Right forelimb (tissue), 1 donor: Measurements from ENCODE around the gene LRRK1.

Experiments used
- DNase-seq: peaks from one replicate; pipeline ENCODE4 v3.0.0-alpha.2; 2018

LRRK1 gene

GRCh38 chr15:100891307-100892012 is 27.7 kb upstream of the LRRK1 start:
- DNase-seq: peak; percentile 47

DNA sequence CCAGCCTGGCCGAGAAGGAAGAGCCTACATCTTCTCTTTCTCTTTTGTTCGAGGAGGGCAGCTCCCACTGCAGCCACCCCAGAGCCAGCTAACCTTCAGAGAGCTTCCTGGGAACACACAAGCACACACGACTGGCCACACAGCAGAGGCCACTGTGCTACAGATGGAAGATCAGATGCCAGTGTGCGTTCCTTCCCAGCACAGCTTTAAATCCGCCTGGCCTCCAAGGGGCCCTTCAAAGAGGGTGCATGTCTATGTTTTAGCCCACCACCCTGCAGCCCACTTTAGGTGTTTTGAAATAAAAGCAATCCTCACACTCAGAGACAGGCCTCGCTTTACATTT is 27.2 kb upstream of the LRRK1 start:
- peak; percentile 26 for DNase-seq

GRCh38 chr15:100893261-100893963 is 25.7 kb upstream of the LRRK1 start:
- peak; percentile 24 for DNase-seq

DNA sequence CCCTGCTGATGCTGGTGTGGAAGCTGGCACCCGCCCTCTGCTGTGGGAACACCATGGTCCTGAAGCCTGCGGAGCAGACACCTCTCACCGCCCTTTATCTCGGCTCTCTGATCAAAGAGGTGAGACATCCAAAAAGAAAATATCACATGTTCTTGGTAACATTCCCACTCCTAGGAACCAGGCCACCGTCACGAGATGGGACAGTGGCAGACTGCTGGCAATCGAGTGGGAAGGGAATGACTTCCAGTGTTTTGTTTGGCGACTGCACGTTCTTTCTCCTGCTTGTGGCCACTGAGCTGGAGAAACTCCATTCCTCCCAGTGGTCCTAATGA is 25.2 kb upstream of the LRRK1 start:
- no peak for DNase-seq

GRCh38 chr15:100895721-100896120 is 23.4 kb upstream of the LRRK1 start:
- DNase-seq: no peak

DNA sequence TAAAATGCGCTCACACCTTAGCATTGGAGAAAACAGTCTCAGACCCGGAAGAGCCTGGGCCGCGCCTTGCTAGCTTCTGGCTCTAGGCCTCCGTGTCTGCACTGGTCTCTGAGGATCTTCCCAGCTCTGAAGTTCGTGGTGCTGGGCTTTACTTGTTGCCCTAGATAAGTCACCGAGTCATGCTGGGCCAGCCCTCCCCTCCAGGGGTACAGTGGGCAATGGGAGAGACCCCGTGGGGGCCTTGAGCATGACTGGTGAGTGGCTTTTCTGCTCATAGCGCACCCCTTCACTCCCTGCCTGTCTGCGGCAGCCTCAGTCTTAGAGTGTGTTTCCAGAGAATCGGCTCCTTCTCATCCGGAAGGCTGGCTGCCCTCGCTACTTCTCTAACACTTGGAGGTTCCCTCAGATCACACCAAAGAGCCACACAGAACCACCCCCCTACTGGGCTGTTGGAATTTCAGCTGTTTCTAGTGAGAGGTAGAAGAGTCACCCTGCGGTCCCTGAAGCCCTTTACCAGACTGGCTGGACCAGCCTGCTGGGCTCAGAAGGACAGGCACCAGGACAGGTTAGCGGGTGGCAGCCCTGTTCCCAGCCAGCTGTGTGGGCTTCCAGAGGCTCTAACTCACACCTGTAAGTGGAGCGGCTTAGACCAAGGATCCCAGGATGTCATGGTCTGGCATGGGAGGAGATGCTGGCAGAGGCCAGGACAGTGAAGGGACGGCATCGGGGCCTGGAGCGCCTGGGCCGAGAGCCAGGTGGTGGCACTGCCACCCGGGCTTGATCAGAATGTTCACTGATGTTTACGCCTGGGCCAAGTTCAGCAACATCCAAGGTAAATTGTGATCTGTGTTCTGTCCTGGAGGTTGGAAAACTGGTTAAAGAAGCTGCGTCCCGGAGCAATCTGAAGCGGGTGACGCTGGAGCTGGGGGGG is 21.7 kb upstream of the LRRK1 start:
- no peak for DNase-seq

DNA sequence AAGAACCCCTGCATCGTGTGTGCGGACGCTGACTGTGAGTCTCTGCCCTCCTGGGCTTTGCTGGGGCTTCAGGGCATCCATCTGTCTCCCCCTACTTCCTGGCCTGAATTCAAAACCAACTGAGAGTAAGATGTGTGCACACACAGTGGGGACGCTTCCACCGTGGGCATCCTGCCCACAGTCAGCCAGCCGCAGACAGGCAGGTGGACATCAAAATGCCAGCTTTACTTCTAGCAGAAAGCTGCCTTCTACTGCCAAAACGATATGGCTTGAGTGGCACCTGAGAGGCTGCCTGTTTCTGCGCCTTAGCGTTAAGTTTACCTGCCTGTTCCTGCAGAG is 21.0 kb upstream of the LRRK1 start:
- DNase-seq: peak; percentile 39

GRCh38 chr15:100898661-100899462 is 20.3 kb upstream of the LRRK1 start:
- DNase-seq: peak; percentile 40

DNA sequence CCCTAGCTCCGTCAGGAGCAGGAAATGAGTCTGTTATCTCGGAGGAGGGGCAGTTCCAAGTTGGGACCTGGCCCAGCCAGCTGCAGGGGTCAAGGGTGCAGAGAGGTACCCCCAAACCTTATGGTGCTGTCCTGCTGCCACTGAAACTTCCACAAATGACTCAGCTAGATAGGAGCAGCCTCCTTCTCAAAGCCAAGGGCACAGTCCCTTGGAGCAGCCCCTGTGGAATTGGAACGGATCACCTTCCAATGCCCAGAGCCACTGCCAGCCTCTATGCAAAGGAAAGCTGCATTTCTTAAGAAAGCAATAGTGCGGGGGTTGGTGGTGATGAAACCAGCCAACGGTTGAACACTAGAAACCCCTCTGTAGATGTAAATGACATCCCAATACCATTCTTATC is 19.6 kb upstream of the LRRK1 start:
- no peak for DNase-seq

DNA sequence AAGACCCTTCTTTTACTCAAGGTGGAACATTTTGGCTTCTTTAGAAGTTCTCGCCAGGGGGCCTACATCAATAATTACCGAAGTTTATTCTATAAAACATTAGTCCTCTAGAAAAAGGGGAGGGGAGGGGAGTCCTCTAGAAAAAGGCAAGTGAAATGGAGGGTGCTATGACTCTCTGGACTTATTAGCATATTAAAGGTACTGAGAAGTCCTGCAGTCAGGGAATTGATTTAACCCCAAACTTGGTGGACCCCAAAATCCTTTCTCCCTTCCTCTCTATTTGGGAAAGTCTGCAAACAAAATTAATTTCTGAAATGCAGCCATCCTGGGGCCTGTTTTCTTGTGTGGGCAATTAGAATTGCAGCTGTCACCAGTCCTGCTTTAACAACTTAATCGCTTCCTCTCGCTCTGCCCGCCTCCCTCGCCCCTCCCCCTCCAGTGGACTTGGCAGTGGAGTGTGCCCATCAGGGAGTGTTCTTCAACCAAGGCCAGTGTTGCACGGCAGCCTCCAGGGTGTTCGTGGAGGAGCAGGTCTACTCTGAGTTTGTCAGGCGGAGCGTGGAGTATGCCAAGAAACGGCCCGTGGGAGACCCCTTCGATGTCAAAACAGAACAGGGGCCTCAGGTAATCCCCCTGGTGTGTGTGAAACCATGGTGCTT is 18.9 kb upstream of the LRRK1 start:
- DNase-seq: no peak

DNA sequence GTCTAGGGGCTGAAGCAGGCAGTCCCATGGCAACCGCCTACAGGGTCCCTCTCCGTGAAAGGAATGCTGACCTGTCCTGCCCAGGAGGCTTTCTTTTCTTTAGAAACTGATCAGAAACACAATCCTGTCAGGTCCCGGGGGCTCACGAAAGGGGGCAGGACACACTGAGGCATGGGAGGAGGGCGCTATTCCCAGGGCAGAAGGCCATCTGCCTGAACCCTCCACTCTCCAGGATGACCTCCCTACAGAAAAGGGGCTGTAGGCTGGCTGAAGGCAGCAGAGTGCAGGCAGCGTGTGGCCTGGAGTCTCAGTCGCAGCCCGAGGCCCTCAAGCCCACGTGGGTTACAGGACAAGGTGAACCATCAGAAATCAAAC is 18.4 kb upstream of the LRRK1 start:
- no peak for DNase-seq

DNA sequence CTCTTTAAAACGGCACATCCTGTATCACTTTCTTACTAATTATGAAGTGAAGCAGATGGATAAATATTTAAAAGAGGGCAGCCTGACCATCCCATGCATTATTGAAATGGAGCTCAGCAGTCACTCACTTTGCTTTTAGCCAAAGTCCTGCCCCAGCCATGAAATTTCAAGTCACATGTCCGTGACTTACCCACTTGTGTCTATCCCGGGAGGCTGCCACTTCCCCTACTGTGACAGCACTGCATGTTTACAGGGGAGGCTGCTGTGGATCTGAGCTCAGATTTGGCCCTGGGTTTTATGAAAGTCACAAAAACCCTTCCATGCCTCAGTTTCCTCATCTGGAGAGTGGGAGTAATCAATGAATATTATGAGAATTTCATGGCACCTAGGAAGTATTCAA is 17.9 kb upstream of the LRRK1 start:
- DNase-seq: no peak

DNA sequence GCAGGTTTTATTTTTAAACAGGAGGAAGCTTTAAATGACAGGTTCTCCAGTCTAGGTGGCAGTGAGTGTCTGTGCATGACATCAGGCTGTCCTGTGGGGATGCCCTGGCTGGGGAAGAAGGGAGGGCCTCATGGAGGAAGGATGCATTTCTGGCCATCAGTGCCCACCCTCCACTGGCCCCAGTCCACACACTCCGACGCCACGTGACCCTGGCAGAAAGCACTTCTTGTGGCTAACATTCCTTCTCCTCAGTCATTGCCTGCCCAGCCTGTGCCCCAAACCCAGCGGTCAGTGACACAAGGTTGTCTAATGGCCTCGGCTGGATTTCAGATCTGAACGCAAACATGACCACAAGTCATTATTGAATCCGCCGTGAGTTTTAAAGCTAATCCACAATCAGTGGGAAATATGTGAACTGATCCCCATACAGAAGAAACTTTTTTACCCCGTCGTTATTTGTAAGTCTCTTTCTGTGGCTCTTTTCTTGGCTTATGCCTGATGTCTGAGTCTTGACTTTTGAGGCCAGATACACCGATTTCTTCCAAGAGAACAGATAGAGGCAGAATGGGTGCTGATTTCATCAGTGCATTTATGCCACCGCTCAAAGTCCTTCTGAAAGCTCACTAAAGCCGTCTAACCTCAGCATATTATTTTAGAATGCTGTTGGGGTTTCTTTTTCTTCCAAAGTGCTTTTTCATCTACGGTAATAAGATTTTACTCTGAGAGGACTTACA is 17.3 kb upstream of the LRRK1 start:
- no peak for DNase-seq

- DNase-seq: peak; percentile 94
Measured at GRCh38 chr15:100902436-100903167, 16.6 kb upstream of the LRRK1 start.

DNA sequence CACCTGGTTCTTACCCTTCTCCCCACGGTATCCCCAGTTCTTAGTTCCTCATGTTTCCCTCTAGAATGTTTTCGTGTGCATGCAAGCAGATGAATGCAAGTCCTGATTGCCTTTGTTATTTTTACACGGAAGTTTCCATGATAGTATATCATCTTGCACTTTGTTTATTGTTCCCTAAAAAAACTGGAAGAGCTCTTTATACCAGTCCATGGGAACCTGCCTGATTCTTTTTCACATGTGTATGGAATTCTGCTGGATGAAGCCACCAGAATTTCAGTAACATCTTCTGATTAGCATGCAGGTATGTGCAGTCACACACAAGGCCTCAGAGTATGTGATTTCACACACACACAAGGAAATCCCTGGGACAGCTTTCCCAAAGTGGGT is 16.0 kb upstream of the LRRK1 start:
- DNase-seq: no peak

- no peak for DNase-seq
Measured at GRCh38 chr15:100905850-100906249, 13.3 kb upstream of the LRRK1 start.

GRCh38 chr15:100908466-100908865 is 10.7 kb upstream of the LRRK1 start:
- DNase-seq: no peak

GRCh38 chr15:100909565-100909964 is 9.6 kb upstream of the LRRK1 start:
- no peak for DNase-seq

DNA sequence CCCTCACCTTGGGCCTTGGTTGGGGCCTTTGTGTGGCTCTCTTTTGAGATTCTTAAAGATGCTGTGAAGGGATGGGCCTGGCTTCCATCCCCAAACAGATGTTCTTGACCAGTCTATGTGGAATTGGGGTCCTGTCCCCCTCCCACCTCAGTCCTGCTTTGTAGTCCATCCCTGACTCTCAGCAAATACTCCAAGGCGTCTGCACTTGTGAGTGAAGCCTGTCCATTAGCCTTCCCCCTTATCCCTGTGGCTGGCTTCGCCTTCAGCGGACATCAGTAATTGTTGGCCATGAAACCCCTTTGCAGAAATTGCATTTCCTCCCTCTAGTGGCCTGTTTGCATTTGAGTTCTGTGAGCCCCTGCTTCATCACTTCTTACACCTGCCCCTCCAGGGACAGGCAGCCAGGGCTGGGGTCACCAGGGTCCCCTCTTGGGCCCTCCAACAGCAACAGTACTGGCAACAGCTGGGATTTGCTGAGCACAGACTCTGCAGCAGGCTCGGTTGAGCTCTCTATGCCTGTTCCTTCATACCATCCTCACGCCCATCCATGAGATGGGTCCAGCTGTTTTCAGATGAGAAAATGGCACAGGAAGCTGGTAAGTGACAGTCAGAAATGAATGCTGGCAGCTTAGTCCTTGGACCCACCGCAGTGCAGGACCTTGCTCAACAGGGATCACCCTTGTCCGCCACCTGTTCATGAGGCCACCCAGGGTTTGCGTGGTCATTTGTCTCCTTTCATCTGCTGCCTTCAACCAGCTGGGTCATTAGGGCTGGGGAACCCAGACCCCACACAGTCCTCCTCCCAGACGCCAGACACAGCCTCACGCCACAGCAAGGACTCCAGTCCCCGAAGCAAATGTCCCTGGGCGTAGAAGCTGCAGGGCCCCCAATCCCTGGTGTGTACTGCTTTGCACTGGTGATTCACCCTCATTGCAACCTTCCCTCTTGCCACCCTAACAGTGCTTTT is 8.9 kb upstream of the LRRK1 start:
- DNase-seq: no peak

GRCh38 chr15:100911086-100911485 is 8.1 kb upstream of the LRRK1 start:
- DNase-seq: no peak
